HEK293 (cell line): ENCODE results near the gene RPS5.

ENCODE experiments used
- CTCF ChIA-PET: fragments of 350-600 bp; formaldehyde crosslinking; extraction: SDS; loops from one replicate; lab custom pipeline; 2021; ENCODE audit warnings: antibody characterized with exemption; lab: Yijun Ruan, JAX
- POLR2A ChIA-PET: fragments of 300-600 bp; formaldehyde crosslinking; extraction: SDS; loops from one replicate; lab custom pipeline; 2020; ENCODE audit warnings: antibody characterized with exemption, inconsistent platforms; lab: Yijun Ruan, JAX
- H3K27ac ChIP-seq: fragments of 200-500 bp; sonication (Bioruptor generic); 2 replicates; pipeline ENCODE4 v1.5.1; 2014; ENCODE audit warnings: low read depth, low read length, control low read depth, inconsistent platforms; ENCODE audit errors: extremely low read depth
- H3K36me3 ChIP-seq, 2 experiments: fragments of 200-500 bp in 1 of 2; sonication (Bioruptor generic) in 1 of 2; 1 replicate in 1 of 2; 2 replicates in 1 of 2; pipeline ENCODE4 v1.5.1; 2014 to 2017; ENCODE audit warnings: inconsistent platforms in 2 of 2, low read length in 2 of 2; ENCODE audit not compliant: control insufficient read depth in 2 of 2, insufficient read depth in 1 of 2
- H3K4me1 ChIP-seq: fragments of 200-500 bp; sonication (Bioruptor generic); 2 replicates; pipeline ENCODE4 v1.5.1; 2014; ENCODE audit warnings: mild to moderate bottlenecking, low read length, inconsistent platforms; ENCODE audit not compliant: control insufficient read depth, insufficient read depth
- H3K4me3 ChIP-seq: 2 replicates; pipeline ENCODE4 v1.5.1; 2011; ENCODE audit warnings: low read depth, mild to moderate bottlenecking, control low read depth, low read length, moderate library complexity
- H3K9me3 ChIP-seq: fragments of 200-500 bp; sonication (Bioruptor generic); 2 replicates; pipeline ENCODE4 v1.5.1; 2014; ENCODE audit warnings: low read depth, low read length, inconsistent platforms; ENCODE audit not compliant: control insufficient read depth, insufficient read depth
- BCL11B ChIP-seq: fragments of 450-650 bp; formaldehyde crosslinking; IDR thresholded peaks from 2 replicates; pipeline ENCODE4 v1.5.1; 2016; ENCODE audit warnings: low read depth, missing biosample characterization, missing genetic modification characterization
- GLIS2 ChIP-seq: fragments of 450-650 bp; formaldehyde crosslinking; IDR thresholded peaks from 2 replicates; pipeline ENCODE4 v1.5.1; 2016; ENCODE audit warnings: missing biosample characterization, missing genetic modification characterization
- IKZF3 ChIP-seq: fragments of 450-650 bp; IDR thresholded peaks from 2 replicates; pipeline ENCODE4 v1.5.0; 2018; ENCODE audit warnings: missing biosample characterization, mild to moderate bottlenecking, missing genetic modification characterization, moderate library complexity
- MZF1 ChIP-seq: fragments of 450-650 bp; formaldehyde crosslinking; IDR thresholded peaks from 2 replicates; pipeline ENCODE4 v1.5.1; 2017; ENCODE audit warnings: missing biosample characterization, missing genetic modification characterization, borderline replicate concordance
- ZBTB17 ChIP-seq: fragments of 450-650 bp; formaldehyde crosslinking; IDR thresholded peaks from 2 replicates; pipeline ENCODE4 v1.5.1; 2016; ENCODE audit warnings: missing biosample characterization, missing genetic modification characterization
- ZBTB48 ChIP-seq: fragments of 450-650 bp; formaldehyde crosslinking; IDR thresholded peaks from 2 replicates; pipeline ENCODE4 v1.5.1; 2016; ENCODE audit warnings: missing biosample characterization, missing genetic modification characterization
- ZNF10 ChIP-seq: fragments of 450-650 bp; formaldehyde crosslinking; IDR thresholded peaks from 2 replicates; pipeline ENCODE4 v1.5.1; 2017; ENCODE audit warnings: missing biosample characterization, missing genetic modification characterization
- ZNF121 ChIP-seq: fragments of 450-650 bp; formaldehyde crosslinking; IDR thresholded peaks from 2 replicates; pipeline ENCODE4 v1.5.1; 2016; ENCODE audit warnings: missing biosample characterization, missing genetic modification characterization
- ZNF138 ChIP-seq: fragments of 450-650 bp; formaldehyde crosslinking; IDR thresholded peaks from 2 replicates; pipeline ENCODE4 v1.5.1; 2016; ENCODE audit warnings: missing biosample characterization, missing genetic modification characterization, borderline replicate concordance
- ZNF155 ChIP-seq: fragments of 450-650 bp; formaldehyde crosslinking; IDR thresholded peaks from 2 replicates; pipeline ENCODE4 v1.5.1; 2016; ENCODE audit warnings: missing biosample characterization, missing genetic modification characterization
- ZNF16 ChIP-seq: fragments of 450-650 bp; formaldehyde crosslinking; IDR thresholded peaks from 2 replicates; pipeline ENCODE4 v1.5.1; 2016; ENCODE audit warnings: low read depth, missing biosample characterization, missing genetic modification characterization
- ZNF24 ChIP-seq: fragments of 450-650 bp; formaldehyde crosslinking; IDR thresholded peaks from 2 replicates; pipeline ENCODE4 v1.5.1; 2016; ENCODE audit warnings: missing biosample characterization, missing genetic modification characterization
- ZNF433 ChIP-seq: fragments of 450-650 bp; formaldehyde crosslinking; IDR thresholded peaks from 2 replicates; pipeline ENCODE4 v1.5.1; 2016; ENCODE audit warnings: missing biosample characterization, missing genetic modification characterization, low read depth
- ZNF521 ChIP-seq: fragments of 450-650 bp; formaldehyde crosslinking; IDR thresholded peaks from 2 replicates; pipeline ENCODE4 v1.5.1; 2017; ENCODE audit warnings: missing biosample characterization, mild to moderate bottlenecking, missing genetic modification characterization
- ZNF560 ChIP-seq: fragments of 450-650 bp; formaldehyde crosslinking; IDR thresholded peaks from 2 replicates; pipeline ENCODE4 v1.5.1; 2017; ENCODE audit warnings: missing biosample characterization, missing genetic modification characterization, borderline replicate concordance
- ZNF600 ChIP-seq: fragments of 450-650 bp; formaldehyde crosslinking; IDR thresholded peaks from 2 replicates; pipeline ENCODE4 v1.5.1; 2016; ENCODE audit warnings: missing biosample characterization, missing genetic modification characterization
- ZNF624 ChIP-seq: fragments of 450-650 bp; formaldehyde crosslinking; IDR thresholded peaks from 2 replicates; pipeline ENCODE4 v1.5.1; 2017; ENCODE audit warnings: missing biosample characterization, missing genetic modification characterization
- ZNF626 ChIP-seq: fragments of 450-650 bp; sonication (Bioruptor Pico); formaldehyde crosslinking; IDR thresholded peaks from 2 replicates; pipeline ENCODE4 v1.5.1; 2018; ENCODE audit warnings: missing biosample characterization, missing genetic modification characterization, inconsistent platforms
- ZNF677 ChIP-seq: fragments of 450-650 bp; IDR thresholded peaks from 2 replicates; pipeline ENCODE4 v1.5.0; 2018; ENCODE audit warnings: missing biosample characterization, mild to moderate bottlenecking, missing genetic modification characterization, moderate library complexity
- ZNF785 ChIP-seq: fragments of 450-650 bp; formaldehyde crosslinking; IDR thresholded peaks from 2 replicates; pipeline ENCODE4 v1.5.1; 2016; ENCODE audit warnings: missing biosample characterization, missing genetic modification characterization
- ZNF792 ChIP-seq: fragments of 450-650 bp; formaldehyde crosslinking; IDR thresholded peaks from 2 replicates; pipeline ENCODE4 v1.5.1; 2016; ENCODE audit warnings: missing biosample characterization, missing genetic modification characterization
- TF ChIP-seq, protein P1 (sequence below): fragments of 450-650 bp; formaldehyde crosslinking; IDR thresholded peaks from 2 replicates; pipeline ENCODE4 v1.5.1; 2016; ENCODE audit warnings: missing biosample characterization, missing genetic modification characterization
- TF ChIP-seq, protein P2 (sequence below): fragments of 450-650 bp; formaldehyde crosslinking; IDR thresholded peaks from 2 replicates; pipeline ENCODE4 v1.5.1; 2017; ENCODE audit warnings: missing biosample characterization, missing genetic modification characterization
- TF ChIP-seq, protein P3 (sequence below): fragments of 450-650 bp; formaldehyde crosslinking; IDR thresholded peaks from 2 replicates; pipeline ENCODE4 v1.5.1; 2016; ENCODE audit warnings: missing biosample characterization, missing genetic modification characterization
- TF ChIP-seq, protein P4 (sequence below): fragments of 450-650 bp; IDR thresholded peaks from 2 replicates; pipeline ENCODE4 v1.5.1; 2018; ENCODE audit warnings: missing biosample characterization, missing genetic modification characterization
- TF ChIP-seq, protein P5 (sequence below): fragments of 450-650 bp; formaldehyde crosslinking; IDR thresholded peaks from 2 replicates; pipeline ENCODE4 v1.5.1; 2016; ENCODE audit warnings: missing biosample characterization, missing genetic modification characterization

Gene RPS5

DNA sequence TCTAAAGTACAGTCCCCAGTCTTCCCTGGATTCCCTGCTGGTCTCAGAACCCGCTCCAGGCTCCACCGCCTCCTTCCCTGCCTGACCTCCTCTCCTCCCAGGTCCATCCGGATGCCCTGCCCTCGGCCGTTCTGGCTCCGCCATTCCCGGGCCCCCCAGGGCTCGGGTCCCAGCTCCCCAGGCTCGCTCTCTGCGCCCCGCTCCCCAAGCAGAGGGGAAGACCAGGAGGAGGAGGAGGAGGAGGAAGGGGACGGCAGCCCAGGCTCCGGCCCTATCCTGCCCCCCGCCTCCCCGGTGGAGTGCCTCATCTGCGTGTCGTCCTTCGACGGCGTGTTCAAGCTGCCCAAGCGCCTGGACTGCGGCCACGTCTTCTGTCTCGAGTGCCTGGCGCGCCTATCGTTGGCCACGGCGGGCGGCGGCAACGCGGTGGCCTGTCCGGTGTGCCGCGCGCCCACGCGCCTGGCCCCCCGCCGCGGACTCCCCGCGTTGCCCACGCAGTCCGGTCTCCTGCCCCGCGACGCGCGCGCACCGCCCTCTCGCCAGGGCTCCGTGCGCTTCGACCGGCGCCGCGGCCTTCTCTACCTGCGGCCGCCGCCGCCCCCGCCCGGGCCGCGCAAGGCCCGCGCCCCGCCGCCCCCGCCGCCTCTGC, 9.0 kb downstream of the RPS5 start:
- Histone ChIP-seq H3K9me3 (no peaks in the 10 kb centered on the region), H3K27ac (no peak overlapping the region), H3K36me3 (peaks cover 35 to 50% of the 10 kb centered on the region in 2 experiments), H3K4me3 (no peak overlapping the region), H3K4me1 (peaks cover 3% of the 10 kb centered on the region; the same call in 1 of the 2 replicates)
- CTCF ChIA-PET: no interaction called here
- POLR2A ChIA-PET: interaction anchor here (2.1 kb wide), 1 partner anchor 12 kb away, joined by 7 read pairs; the partner anchor contains the start of gene ZNF584
- no peak for TF ChIP-seq ZNF121
- 0 out of 2 replicates have a peak, but pooled peaks have one; percentile 49 for TF ChIP-seq BCL11B (tag by site-specific recombination)
- TF ChIP-seq ZNF10: no peak
- TF ChIP-seq ZNF521 (tag by site-specific recombination): no peak
- TF ChIP-seq MZF1: no peak
- TF ChIP-seq ZNF626 (tag by site-specific recombination): no peak
- TF ChIP-seq, protein P1, sequence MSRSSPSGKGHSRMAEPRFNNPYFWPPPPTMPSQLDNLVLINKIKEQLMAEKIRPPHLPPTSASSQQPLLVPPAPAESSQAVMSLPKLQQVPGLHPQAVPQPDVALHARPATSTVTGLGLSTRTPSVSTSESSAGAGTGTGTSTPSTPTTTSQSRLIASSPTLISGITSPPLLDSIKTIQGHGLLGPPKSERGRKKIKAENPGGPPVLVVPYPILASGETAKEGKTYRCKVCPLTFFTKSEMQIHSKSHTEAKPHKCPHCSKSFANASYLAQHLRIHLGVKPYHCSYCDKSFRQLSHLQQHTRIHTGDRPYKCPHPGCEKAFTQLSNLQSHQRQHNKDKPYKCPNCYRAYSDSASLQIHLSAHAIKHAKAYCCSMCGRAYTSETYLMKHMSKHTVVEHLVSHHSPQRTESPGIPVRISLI (tag by site-specific recombination): no peak
- TF ChIP-seq ZBTB17 (tag by site-specific recombination): no peak
- TF ChIP-seq, protein P2, sequence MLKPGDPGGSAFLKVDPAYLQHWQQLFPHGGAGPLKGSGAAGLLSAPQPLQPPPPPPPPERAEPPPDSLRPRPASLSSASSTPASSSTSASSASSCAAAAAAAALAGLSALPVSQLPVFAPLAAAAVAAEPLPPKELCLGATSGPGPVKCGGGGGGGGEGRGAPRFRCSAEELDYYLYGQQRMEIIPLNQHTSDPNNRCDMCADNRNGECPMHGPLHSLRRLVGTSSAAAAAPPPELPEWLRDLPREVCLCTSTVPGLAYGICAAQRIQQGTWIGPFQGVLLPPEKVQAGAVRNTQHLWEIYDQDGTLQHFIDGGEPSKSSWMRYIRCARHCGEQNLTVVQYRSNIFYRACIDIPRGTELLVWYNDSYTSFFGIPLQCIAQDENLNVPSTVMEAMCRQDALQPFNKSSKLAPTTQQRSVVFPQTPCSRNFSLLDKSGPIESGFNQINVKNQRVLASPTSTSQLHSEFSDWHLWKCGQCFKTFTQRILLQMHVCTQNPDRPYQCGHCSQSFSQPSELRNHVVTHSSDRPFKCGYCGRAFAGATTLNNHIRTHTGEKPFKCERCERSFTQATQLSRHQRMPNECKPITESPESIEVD (tag by site-specific recombination): no peak
- no peak for TF ChIP-seq GLIS2 (tag by site-specific recombination)
- TF ChIP-seq, protein P3, sequence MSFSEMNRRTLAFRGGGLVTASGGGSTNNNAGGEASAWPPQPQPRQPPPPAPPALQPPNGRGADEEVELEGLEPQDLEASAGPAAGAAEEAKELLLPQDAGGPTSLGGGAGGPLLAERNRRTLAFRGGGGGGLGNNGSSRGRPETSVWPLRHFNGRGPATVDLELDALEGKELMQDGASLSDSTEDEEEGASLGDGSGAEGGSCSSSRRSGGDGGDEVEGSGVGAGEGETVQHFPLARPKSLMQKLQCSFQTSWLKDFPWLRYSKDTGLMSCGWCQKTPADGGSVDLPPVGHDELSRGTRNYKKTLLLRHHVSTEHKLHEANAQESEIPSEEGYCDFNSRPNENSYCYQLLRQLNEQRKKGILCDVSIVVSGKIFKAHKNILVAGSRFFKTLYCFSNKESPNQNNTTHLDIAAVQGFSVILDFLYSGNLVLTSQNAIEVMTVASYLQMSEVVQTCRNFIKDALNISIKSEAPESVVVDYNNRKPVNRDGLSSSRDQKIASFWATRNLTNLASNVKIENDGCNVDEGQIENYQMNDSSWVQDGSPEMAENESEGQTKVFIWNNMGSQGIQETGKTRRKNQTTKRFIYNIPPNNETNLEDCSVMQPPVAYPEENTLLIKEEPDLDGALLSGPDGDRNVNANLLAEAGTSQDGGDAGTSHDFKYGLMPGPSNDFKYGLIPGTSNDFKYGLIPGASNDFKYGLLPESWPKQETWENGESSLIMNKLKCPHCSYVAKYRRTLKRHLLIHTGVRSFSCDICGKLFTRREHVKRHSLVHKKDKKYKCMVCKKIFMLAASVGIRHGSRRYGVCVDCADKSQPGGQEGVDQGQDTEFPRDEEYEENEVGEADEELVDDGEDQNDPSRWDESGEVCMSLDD: peak; percentile 25; the same call in 1 of the 2 replicates
- TF ChIP-seq ZNF677: no peak
- TF ChIP-seq ZNF560: no peak
- TF ChIP-seq ZNF138 (tag by site-specific recombination): no peak
- TF ChIP-seq ZNF600 (tag by site-specific recombination): peak; percentile 47; the same call in 1 of the 2 replicates
- TF ChIP-seq, protein P4, sequence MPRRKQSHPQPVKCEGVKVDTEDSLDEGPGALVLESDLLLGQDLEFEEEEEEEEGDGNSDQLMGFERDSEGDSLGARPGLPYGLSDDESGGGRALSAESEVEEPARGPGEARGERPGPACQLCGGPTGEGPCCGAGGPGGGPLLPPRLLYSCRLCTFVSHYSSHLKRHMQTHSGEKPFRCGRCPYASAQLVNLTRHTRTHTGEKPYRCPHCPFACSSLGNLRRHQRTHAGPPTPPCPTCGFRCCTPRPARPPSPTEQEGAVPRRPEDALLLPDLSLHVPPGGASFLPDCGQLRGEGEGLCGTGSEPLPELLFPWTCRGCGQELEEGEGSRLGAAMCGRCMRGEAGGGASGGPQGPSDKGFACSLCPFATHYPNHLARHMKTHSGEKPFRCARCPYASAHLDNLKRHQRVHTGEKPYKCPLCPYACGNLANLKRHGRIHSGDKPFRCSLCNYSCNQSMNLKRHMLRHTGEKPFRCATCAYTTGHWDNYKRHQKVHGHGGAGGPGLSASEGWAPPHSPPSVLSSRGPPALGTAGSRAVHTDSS: peak; percentile 62; the same call in 1 of the 2 replicates
- no peak for TF ChIP-seq ZNF624 (tag by site-specific recombination)
- TF ChIP-seq ZNF792 (tag by site-specific recombination): no peak
- no peak for TF ChIP-seq ZNF16
- TF ChIP-seq ZNF155 (tag by site-specific recombination): no peak
- TF ChIP-seq IKZF3 (tag by site-specific recombination): peak; percentile 5; the same call in 1 of the 2 replicates
- TF ChIP-seq ZBTB48 (tag by site-specific recombination): peak; percentile 98
- no peak for TF ChIP-seq ZNF433
- TF ChIP-seq, protein P5, sequence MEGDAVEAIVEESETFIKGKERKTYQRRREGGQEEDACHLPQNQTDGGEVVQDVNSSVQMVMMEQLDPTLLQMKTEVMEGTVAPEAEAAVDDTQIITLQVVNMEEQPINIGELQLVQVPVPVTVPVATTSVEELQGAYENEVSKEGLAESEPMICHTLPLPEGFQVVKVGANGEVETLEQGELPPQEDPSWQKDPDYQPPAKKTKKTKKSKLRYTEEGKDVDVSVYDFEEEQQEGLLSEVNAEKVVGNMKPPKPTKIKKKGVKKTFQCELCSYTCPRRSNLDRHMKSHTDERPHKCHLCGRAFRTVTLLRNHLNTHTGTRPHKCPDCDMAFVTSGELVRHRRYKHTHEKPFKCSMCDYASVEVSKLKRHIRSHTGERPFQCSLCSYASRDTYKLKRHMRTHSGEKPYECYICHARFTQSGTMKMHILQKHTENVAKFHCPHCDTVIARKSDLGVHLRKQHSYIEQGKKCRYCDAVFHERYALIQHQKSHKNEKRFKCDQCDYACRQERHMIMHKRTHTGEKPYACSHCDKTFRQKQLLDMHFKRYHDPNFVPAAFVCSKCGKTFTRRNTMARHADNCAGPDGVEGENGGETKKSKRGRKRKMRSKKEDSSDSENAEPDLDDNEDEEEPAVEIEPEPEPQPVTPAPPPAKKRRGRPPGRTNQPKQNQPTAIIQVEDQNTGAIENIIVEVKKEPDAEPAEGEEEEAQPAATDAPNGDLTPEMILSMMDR (tag by site-specific recombination): no peak
- no peak for TF ChIP-seq ZNF785
- no peak for TF ChIP-seq ZNF24 (tag by site-specific recombination)
